ENCODE data around the gene ADAM20.
"Not testable (repeated sequence)": the region's sequence is repeated elsewhere in the genome, so short reads cannot be mapped to it uniquely, and the experiment has no call there.

Gene ADAM20

DNA sequence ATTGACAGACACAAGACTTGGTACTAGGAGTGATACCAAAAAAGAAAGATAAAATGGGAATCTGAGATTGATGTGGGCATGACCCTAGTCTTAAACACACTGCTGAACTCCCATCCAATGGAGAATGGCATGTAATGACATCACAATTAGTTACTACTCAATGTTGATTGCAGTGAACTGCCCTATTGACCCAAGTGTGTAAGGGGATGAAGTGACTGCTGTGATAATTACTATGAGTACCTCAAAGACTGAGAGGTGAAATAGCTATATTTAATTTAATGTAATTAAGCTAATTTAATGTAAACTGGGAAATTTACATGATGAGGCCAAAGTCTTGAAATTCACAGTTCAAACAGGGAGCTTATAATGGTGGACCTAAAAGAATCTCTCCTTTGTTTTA lies at the start of gene ADAM20:
TSS of gene ADAM20 (minus strand) at position 101 of the 400 bp plus-strand sequence. CDS start 10,247 bp downstream, outside the sequence.
- no peak for DNase-seq

DNA sequence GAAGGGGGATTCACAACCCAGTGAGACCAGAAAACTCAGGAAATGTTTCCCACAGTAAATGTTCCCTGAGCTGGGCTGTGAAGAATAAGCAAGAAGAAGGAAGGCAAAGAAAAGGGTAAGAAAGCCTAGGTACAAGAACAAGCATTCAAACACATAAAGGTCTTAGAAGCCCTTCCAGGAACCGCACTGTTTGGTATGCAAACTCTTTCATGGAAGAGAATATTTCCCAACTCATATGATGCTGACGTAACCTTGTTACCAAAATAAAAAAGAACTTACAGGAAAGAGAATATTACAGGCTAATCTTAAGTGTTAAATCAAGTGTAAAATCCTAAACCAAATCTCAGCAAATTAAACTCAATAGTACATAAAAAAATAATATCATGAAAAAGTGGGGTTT lies 42.1 kb upstream of the ADAM20 start:
- DNase-seq = no peak

DNA sequence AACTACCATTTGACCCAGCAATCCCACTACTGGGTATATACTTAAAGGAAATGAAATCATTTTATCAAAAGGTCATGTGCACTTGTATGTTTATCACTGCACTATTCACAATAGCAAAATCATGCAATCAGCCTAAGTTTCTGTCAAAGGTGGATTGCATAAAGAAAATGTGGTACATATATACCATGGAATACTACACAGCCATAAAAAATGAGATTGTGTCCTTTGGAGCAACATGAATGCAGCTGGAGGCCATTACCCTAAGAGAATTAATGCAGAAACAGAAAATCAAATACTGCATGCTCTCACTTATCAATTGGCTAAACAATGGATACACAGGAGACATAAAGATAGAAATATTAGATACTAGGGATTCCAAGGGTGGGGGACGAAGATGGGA lies 38.2 kb upstream of the ADAM20 start:
- no peak for DNase-seq

DNA sequence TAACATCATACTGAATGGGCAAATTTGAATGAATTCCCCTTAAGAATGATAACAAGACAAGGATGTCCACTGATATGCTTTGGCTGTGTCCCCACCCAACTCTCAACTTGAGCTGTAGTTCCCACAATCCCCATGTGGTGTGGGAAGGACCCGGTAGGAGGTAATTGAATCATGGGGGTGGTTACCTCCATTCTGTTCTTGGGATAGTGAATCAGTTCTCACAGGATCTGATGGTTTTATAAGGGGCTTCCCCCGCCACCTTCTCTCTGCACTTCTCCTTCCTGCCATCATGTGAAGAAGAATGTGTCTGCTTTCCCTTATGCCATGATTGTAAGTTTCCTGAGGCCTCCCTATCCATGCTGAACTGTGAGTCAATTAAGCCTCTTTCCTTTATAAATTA lies 36.3 kb upstream of the ADAM20 start:
- no peak for DNase-seq

DNA sequence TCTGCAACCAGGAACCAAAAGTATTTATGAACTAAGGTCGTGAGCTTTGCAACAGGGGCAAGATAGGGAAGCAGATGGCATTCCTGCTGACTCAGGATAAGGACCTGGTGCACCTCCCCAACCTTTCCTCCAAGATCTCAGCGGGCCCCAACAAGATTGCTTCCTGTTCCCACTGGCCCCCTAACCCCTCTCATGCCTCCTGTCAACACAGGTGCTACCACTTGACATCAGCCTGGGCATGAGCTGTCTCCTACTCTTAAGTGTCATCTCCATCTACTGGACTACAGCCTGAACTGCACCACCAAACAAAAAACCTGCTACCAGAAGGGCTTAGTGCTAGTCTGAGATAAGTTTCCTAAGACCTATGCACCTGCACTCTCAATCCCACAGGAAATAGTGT lies 33.0 kb upstream of the ADAM20 start:
- DNase-seq = peak; percentile 21

DNA sequence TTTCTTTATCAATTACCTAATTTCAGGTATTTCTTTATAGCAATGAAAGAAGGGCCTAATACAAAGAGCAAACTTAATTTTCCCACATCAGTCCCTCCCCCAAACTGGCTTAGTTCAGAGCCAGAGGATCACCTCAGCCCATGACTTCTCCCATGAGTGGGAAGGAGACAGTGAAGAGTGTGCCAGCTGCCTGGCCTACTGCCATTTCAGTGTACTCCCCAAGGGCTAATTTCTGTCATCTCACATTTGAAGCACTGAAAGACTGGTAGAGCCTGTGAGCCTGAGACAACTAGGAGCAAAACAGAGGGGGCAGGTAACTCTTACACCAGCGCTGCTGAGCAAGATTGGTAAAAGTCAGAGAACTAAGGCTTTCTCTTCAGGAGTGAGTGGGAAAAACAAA lies 29.1 kb upstream of the ADAM20 start:
- no peak for DNase-seq

DNA sequence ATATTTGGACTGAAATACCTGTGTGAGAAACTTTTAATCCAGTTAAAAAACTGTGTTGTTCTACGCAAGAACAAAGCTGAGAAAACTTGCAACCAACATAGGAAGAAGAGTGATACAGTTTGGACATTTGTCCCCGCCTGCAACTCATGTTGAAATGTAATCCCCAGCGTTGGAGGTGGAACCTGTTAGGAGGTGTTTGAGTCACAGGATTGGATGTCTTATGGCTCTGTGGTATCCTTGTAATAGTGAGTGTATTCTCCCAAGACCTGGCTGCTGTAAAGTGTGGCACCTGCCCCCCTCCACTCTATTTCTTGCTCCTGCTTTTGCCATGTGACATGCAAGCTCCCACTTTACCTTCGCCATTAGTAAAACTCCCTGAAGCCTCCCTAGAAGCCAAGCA lies 28.6 kb upstream of the ADAM20 start:
- DNase-seq = no peak

DNA sequence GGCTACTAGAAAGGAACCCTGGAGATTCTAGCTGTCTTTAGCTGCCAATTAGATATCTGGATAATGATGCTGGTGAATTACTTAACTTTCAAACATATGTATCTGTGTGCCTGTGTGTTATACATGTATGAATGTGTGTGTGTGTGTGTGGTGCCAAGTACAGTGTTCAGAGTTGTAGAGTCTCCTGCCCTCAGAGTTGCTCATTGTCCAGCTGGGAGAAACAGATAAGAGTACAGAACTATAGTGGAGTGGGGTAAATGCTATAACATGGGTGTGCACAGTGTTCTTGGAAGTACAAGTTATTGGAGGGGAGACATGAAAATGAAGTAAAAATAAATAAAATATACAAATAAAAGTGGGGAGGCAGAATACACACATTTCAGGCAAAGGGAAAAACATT lies 23.6 kb upstream of the ADAM20 start:
- DNase-seq = no peak

DNA sequence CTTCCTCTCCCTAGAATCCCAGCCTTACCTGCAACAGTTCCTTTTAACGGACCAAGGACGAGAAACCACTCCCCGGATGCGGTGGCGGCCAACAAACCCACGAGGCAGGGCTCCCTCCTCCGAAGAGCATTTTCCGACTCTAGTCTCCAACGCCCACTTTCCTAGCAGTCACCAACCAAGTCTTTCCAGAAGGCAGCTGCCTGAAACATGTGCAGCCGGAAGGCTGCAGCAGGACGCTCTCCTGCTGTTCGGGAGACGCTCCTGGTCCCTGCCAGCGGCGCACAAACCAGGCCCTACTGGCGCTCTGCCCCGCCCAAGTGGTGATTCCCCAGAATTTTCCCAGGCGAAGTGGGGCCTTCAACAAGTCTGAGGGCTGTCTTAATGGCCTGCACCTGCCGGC lies 21.1 kb upstream of the ADAM20 start:
- DNase-seq = peak; percentile 4

DNA sequence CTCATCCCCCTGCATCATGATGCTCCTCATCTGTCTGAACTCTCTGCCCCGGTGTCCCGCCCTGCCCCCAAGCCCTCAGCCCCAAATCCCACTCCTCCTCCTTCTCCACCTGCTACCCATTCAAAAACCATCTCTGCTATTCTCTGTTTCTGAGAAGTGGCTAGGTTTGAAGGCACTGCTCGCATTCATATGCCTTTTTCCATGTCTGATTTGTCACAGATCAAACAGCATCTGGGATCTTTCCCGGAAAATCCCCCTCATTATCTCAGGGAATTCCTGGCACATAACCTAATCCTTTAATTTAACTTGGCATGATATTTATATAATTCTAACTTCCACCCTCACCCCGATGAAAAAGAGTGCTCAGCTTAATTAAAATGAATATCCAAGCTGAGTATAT lies 3.3 kb upstream of the ADAM20 start:
- no peak for DNase-seq

DNA sequence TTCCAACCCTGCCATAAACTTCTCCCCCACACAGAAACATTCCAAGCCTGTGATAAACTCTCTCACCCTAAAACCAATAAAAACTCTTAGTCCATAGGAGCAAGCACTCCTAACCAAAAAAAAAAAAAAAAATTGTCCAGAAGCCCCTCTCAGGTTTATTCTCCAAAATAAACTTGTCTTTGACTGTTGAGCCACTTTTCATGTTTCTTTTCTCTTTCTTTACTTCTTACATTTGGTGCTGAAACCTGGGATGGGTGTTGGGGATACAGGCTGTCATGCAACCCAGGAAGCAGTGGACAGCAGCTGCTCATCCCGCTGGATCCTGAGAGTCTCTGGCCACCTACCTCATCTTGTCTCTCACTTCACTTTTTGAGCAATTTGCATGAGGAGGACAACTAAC lies 2.0 kb upstream of the ADAM20 start:
- no peak for DNase-seq

DNA sequence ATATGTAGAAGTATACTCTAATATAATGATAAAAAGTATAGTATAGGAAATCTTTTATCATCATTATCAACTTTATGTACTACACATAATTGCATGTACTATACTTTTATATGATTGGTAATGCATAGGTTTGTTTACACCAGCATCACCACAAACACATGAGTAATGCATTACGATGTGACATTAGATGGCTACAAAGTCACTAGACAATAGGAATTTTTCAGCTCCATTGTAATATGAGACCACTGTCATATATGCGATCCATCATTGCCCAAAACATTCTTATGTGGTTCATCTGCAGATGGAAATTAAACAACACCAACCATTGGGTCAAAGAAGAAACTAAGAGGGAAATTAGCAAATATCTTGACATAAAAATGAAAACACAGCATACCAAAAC lies 4.4 kb downstream of the ADAM20 start:
- no peak for DNase-seq

DNA sequence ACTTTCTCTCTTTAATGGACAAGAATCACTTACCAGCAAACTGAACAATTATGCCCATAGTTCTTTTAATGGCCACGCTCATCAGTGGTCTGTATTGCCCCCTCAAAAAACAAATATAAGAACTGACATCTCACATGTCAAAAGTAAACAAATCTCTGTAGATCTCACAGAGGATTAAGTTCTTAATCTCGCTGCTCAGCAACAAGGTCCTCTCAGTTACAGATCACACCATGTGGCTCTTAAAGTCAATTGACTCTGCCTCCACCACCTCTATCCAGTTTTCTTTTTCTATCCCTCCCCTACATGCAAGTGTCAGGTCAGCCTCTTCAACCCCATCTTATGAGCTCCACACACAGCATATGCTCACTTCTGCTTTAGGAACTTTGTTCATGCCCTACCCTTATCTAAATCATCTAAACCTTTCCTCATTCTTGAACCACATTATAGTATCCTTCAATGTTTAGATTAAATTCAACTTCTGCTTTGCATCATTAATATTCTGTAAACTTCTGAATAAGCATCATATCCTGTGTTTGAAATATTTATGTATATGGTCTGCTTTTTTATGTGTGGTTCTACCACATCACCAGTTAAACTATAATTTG lies 7.2 kb downstream of the ADAM20 start:
- no peak for DNase-seq

DNA sequence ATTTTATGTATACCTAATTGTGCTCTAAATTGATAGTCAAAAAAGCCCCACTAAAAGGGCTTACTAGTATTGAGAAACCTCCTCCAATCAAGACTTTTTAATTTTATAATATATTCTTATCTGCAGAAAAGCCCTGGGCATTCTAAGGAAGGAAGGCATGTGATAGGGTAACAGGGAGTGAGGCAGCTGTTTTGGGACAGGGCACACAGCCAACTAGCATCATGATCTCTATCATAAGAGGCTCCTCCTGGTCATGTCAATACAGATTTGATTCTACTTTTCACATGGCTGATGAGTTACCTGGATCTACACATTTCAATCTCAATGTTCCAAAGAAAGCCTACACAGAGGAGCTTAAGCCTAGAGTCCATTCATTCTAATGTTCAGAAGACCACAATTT lies 9.1 kb downstream of the ADAM20 start:
- DNase-seq = no peak

DNA sequence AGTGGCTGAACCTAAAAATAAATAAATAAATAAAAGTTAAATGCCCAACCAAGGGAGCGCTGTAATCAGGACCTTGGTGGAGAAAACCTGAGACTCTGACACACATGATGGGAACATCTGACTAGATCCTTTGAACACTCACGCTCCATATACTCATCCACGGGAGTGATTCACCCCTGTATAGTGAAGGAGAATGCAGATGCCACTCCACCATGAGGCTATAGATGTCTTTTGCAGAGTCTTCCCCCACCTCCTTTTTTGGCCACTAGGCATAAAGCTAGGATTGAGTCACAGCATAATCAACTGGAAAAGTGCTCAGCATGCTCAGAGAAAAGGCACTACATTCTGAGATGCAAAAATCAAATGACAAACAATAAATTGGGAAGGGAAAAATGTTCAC lies 19.0 kb downstream of the ADAM20 start:
- DNase-seq = peak; percentile 9

DNA sequence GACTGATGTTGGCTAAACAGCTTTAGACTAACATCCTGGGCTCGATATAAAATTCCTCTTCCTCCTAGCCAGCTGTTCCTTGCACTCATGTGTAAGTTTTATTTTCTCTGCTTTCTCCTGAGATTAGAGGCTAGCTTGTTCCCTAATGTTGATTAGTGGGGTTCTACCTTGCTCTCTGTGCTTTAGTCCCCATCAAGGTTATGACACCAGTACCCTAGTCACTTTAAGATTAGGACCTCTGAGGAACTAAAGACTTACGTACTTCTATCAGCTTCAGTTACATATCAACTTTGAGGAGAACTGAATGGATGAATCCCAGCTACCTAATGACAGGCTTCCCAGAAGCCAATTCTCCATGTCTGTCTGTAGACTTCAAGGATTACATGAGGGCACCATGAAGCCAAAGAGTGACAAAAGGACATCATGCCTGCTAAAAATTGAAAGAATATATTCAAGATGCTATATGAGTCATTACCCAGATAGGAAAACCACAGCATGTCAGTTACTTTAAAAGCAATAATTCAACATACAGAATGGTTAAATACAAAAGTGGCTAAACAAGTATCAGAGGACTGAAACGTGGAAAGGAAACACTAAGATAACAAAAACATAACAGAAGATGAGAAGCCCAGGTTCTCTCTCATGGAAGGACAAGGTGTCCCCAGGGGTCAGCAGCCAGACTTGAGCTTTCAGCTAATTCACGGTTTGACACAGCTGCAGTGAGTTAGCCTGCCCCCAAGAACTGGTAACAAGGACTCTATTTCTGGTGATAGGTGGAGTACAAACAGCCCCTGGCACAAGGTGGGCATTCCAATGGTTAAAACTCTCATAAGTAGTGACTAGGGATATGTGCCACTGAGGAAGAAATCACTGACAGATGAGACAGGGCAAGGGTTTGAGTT lies 20.4 kb downstream of the ADAM20 start:
- no peak for DNase-seq

DNA sequence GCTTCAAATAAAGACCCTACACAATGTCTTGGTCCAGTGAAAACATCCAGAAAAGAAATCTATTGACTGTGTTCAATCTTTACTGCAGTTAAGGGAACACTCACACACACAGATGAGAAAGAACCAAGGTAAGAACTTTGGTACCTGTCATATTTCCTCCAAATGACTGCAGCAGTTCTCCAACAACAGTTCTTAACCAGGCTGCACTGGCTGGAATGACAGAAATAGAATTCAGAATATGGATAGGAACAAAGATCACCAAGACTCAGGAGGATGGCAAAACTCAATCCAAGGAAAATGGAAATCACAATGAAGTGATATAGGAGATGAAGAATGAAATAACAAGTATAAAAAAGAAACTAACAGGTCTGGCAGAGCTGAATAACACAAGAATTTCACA lies 36.6 kb downstream of the ADAM20 start:
- DNase-seq = no peak

DNA sequence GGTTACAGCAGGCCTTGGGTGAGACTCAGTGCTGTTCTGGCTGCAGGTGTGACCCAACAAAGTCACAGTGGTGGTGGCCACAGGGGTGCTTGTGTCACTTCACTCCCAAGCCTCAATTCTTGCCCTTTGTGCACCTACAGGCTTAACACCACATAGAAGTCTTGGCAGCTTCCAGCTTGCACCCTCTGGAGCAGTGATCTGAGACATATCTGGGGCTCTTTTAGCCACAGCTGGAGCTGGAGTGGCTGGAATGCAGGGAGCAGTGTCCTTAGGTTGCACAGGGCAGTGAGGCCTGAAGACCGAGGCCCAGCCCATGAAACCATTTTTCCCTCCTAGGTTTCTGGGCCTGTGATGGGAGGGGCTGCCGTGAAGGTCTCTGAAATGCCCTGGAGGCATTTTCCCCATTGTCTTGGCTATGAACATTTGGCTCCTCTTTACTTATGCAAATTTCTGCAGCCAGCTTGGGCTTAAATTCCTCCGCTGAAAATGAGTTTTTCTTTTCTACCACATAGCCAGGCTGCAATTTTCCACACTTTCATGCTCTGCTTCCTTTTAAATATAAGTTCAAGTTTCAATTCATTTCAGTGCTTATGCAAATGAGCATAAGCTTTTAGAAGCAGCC lies 45.1 kb downstream of the ADAM20 start:
- DNase-seq = no peak

DNA sequence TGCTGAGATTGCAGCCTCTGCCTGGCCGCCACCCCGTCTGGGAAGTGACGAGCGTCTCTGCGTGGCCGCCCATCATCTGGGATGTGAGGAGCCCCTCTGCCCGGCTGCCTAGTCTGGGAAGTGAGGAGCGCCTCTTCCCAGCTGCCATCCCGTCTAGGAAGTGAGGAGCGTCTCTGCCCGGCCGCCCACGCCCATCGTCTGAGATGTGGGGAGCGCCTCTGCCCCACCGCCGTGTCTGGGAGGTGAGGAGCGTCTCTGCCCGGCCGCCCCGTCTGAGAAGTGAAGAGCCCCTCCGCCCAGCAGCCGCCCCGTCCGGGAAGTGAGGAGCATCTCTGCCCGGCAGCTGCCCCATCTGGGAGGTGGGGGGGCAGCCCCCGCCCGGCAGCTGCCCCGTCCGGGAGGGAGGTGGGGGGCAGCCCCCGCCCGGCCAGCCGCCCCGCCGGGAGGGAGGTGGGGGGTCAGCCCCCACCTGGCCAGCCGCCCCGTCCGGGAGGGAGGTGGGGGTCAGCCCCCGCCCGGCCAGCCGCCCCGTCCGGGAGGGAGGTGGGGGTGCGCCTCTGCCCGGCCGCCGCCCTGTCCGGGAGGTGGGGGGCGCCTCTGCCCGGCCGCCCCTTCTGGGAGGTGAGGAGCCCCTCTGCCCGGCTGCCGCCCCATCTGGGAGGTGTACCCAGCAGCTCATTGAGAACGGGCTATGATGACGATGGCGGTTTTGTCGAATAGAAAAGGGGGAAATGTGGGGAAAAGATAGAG lies 57.3 kb downstream of the ADAM20 start:
- not testable (repeated sequence) for DNase-seq

DNA sequence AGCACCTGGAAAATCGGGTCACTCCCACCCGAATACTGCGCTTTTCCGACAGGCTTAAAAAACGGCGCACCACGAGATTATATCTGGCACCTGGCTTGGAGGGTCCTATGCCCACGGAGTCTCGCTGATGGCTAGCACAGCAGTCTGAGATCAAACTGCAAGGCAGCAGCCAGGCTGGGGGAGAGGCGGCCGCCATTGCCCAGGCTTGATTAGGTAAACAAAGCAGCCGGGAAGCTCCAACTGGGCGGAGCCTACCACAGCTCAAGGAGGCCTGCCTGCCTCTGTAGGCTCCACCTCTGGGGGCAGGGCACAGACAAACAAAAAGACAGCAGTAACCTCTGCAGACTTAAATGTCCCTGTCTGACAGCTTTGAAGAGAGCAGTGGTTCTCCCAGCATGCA lies 59.3 kb downstream of the ADAM20 start:
- not testable (repeated sequence) for DNase-seq

DNA sequence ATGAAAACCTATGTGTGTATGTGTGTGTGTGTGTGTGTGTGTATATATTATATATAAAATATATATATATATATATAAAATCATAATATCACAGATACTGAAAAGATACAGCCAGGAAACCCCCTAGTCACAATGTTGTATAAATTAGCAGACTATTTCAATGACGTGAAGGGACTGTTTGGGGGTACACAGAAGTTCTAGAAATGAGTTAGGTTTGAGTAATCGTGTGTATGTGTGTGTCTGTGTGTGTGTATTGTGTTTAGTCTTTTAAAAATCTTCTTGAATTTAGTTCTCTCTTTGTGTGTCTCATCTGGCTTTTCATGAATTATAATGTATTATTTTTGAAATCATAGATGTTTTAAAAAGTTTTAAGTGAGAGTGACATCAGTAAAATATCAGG lies 61.0 kb downstream of the ADAM20 start:
- DNase-seq = no peak
